HepG2 (cell line): ENCODE measurements around the gene FXYD5. TPM values are rescaled to one million over a fixed set of nuclear protein-coding genes. Genes with fewer than 3 reads are reported as not detected.

Experiments used
- ATAC-seq: fragments of 200-7000 bp; cut with Tn5 transposase; 3 replicates; pipeline ENCODE4 v1.9.1; 2020; ENCODE audit warnings: mild to moderate bottlenecking, moderate library complexity
- BruUV-seq: library from RNA; stranded (reverse); fragments of 400-500 nt; replicated peaks from 2 replicates; lab custom pipeline; 2021; lab: Mats Ljungman, UMichigan
- CTCF ChIA-PET: fragments of 300-600 bp; formaldehyde crosslinking; extraction: SDS; loops from one replicate; lab custom pipeline; 2021; ENCODE audit warnings: low total read pairs, inconsistent platforms, low intra/inter-chr PET ratio; lab: Yijun Ruan, JAX
- POLR2A ChIA-PET: fragments of 350-600 bp; sonication (Branson Sonifier 250); formaldehyde crosslinking; loops from one replicate; lab custom pipeline; 2020; ENCODE audit warnings: antibody characterized with exemption, inconsistent platforms; lab: Yijun Ruan, JAX
- DNase-seq: peaks from one replicate; pipeline ENCODE4 v3.0.0-alpha.2; 2015; ENCODE audit warnings: low spot score
- FAIRE-seq: peaks from 3 replicates; lab custom pipeline; 2011; peaks lifted over from hg19 to GRCh38; lab: Jason Lieb, UNC
- H2AFZ ChIP-seq: one replicate; pipeline ENCODE4 v1.6.1; 2011; ENCODE audit warnings: low read length, inconsistent platforms
- H3K27ac ChIP-seq: fragments of 300-600 bp; 3 replicates; pipeline ENCODE4 v1.8.0; 2011; ENCODE audit warnings: mixed run types, mild to moderate bottlenecking, mixed read lengths, low read length, inconsistent platforms; ENCODE audit not compliant: insufficient read depth; ENCODE audit errors: extremely low read length
- H3K27me3 ChIP-seq, 2 experiments: fragments of 200-600 bp in 1 of 2; 2 replicates in 1 of 2; 3 replicates in 1 of 2; pipeline versions ENCODE4 v1.6.0 to v1.8.0; 2011; ENCODE audit warnings: low read length in 2 of 2, mild to moderate bottlenecking in 2 of 2, moderate library complexity in 2 of 2, inconsistent platforms in 1 of 2; ENCODE audit not compliant: insufficient read depth in 2 of 2, control insufficient read depth in 1 of 2
- H3K36me3 ChIP-seq, 2 experiments: fragments of 200-600 bp in 1 of 2; replicated peaks in 1 of 2; 2 replicates in 1 of 2; 3 replicates in 1 of 2; pipeline versions ENCODE4 v1.5.1 to v1.8.0; 2011; ENCODE audit warnings: low read length in 2 of 2, inconsistent platforms in 1 of 2; ENCODE audit not compliant: insufficient read depth in 2 of 2, control insufficient read depth in 1 of 2
- H3K4me1 ChIP-seq: 2 replicates; pipeline ENCODE4 v1.5.1; 2012; ENCODE audit warnings: low read length, inconsistent platforms; ENCODE audit not compliant: insufficient read depth
- H3K4me2 ChIP-seq: 2 replicates; pipeline ENCODE4 v1.6.0; 2011; ENCODE audit warnings: low read depth, low read length, inconsistent platforms
- H3K4me3 ChIP-seq, 3 experiments: fragments of 200-600 bp in 1 of 3; sonication (generic), shearing (Covaris generic) in 1 of 3; replicated peaks in 1 of 3; 2 replicates each; pipeline ENCODE4 v1.5.1; 2011 to 2016; ENCODE audit warnings: low read length in 3 of 3, inconsistent platforms in 2 of 3, low read depth in 2 of 3, mild to moderate bottlenecking in 2 of 3, control low read depth in 1 of 3, mixed read lengths in 1 of 3; ENCODE audit not compliant: insufficient read depth in 1 of 3
- H3K79me2 ChIP-seq: one replicate; pipeline ENCODE4 v1.6.1; 2011; ENCODE audit warnings: low read length, inconsistent platforms; ENCODE audit not compliant: insufficient read depth
- H3K9ac ChIP-seq: 2 replicates; pipeline ENCODE4 v1.6.0; 2011; ENCODE audit warnings: mild to moderate bottlenecking, low read depth, low read length, inconsistent platforms; ENCODE audit not compliant: insufficient read depth
- H3K9me3 ChIP-seq: 2 replicates; pipeline ENCODE4 v1.5.1; 2012; ENCODE audit warnings: mild to moderate bottlenecking, low read length
- H4K20me1 ChIP-seq: 2 replicates; pipeline ENCODE4 v1.6.0; 2011; ENCODE audit warnings: inconsistent platforms, mild to moderate bottlenecking, low read length, moderate library complexity; ENCODE audit not compliant: insufficient read depth
- ATF1 ChIP-seq: IDR thresholded peaks from 2 replicates; pipeline ENCODE4 v1.6.1; 2016; ENCODE audit warnings: mild to moderate bottlenecking, control low read depth
- CEBPG ChIP-seq: IDR thresholded peaks from 2 replicates; pipeline ENCODE4 v1.6.1; 2016
- KDM5A ChIP-seq: fragments of 200-600 bp; sonication (generic); IDR thresholded peaks from 2 replicates; pipeline ENCODE4 v1.7.0; 2018; ENCODE audit warnings: antibody characterized with exemption, mild to moderate bottlenecking, low read length, borderline replicate concordance
- MEIS2 ChIP-seq: sonication (generic); formaldehyde crosslinking; IDR thresholded peaks from 2 replicates; pipeline ENCODE4 v1.9.0; 2021; ENCODE audit warnings: mild to moderate bottlenecking, missing genetic modification reagents
- NFE2 ChIP-seq: sonication (generic); formaldehyde crosslinking; IDR thresholded peaks from 2 replicates; pipeline ENCODE4 v1.4.0; 2020; ENCODE audit warnings: missing genetic modification reagents
- NR2F6 ChIP-seq, 2 experiments: IDR thresholded peaks; 2 replicates each; pipeline ENCODE4 v1.6.1; 2016; ENCODE audit warnings: antibody characterized with exemption in 1 of 2, mild to moderate bottlenecking in 1 of 2
- RARA ChIP-seq: IDR thresholded peaks from 2 replicates; pipeline ENCODE4 v1.6.1; 2016; ENCODE audit warnings: missing genetic modification reagents, missing compliant biosample characterization
- ZFP37 ChIP-seq: sonication (generic); formaldehyde crosslinking; IDR thresholded peaks from 2 replicates; pipeline ENCODE4 v1.4.0; 2020; ENCODE audit warnings: missing genetic modification reagents, borderline replicate concordance
- ZNF468 ChIP-seq: sonication (generic); formaldehyde crosslinking; IDR thresholded peaks from 2 replicates; pipeline ENCODE4 v1.8.0; 2022; ENCODE audit warnings: mild to moderate bottlenecking, moderate library complexity, missing genetic modification reagents
- WGBS: methylation state at CpG from one replicate; pipeline ENCODE4 v1.1.6; 2017; ENCODE audit warnings: low lambda C conversion rate; 5-methylcytosine and 5-hydroxymethylcytosine counted together
- in situ Hi-C: cut with HindIII; loops from 2 replicates; pipeline ENCODE4 v1.10.0; 2017; ENCODE audit warnings: low pct_unique_long_range_greater_than_20kb; ENCODE audit not compliant: extremely low pct_ligation_motif_present
- intact Hi-C: fragments of 100-400 bp; cut with micrococcal nuclease; formaldehyde crosslinking; loops from one replicate; pipeline ENCODE4 v1.10.0; 2022; ENCODE audit not compliant: unreplicated experiment
- polyA plus RNA-seq, 8 experiments: library from polyadenylated mRNA; depleted of rRNA in 3 of 8; stranded (reverse) in 7 of 8; unstranded in 1 of 8; fragments of >200 nt; fragmentation: Illumina TruSeq in 4 of 8; extraction: Trizol in 4 of 8; gene quantifications; 2 replicates each; pipeline versions ENCODE4 v1.2.1 to v1.2.3, GENCODE V29; 2011 to 2016; ENCODE audit warnings: low read depth in 4 of 8, missing spikeins in 1 of 8, mixed read lengths in 1 of 8; ENCODE audit not compliant: insufficient read depth in 1 of 8
- total RNA-seq, 5 experiments: library from RNA; depleted of rRNA; stranded (reverse); fragments of >200 nt; fragmentation: Illumina TruSeq; extraction: Trizol; gene quantifications; 2 replicates each; pipeline ENCODE4 v1.2.3, GENCODE V29; 2016; ENCODE audit warnings: low read depth in 1 of 5
- TF ChIP-seq, protein P1 (sequence below): sonication (generic); formaldehyde crosslinking; IDR thresholded peaks from 2 replicates; pipeline ENCODE4 v1.4.0; 2020; ENCODE audit warnings: mild to moderate bottlenecking, missing genetic modification reagents, borderline replicate concordance
- TF ChIP-seq, protein P2 (sequence below): sonication (generic); formaldehyde crosslinking; IDR thresholded peaks from 2 replicates; pipeline ENCODE4 v1.9.0; 2022; ENCODE audit warnings: low read depth, missing genetic modification reagents

FXYD5 gene
- total and polyA plus RNA-seq, 2 of the 13 experiments (the other 11 are each of a cell fraction or from before 2014, with no cell fraction given) = 0.65 TPM; not detected in 1

DNA sequence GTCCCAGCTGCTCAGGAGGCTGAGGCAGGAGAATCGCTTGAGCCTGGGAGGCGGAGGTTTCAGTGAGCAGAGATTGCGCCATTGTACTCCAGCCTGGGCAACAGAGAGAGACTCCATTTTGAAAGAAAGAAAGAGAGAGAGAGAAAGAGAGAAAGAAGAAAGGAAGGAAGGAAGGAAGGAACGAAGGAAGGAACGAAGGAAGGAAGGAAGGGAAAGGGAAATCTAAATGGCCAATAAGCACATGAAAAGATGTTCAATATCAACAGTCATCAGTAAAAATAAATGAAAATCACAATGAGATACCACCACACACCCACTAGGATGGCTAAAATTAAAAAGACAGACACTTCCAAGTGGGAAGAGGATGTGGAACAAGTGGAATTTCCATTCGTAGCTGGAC is 19.7 kb downstream of the FXYD5 start:
- Histone ChIP-seq H3K27me3 (peaks cover 0 to 6% of the 10 kb centered on the region in 2 experiments; a peak in 3 of 5 replicates), H3K9me3 (no peaks in the 10 kb centered on the region), H3K79me2 (no peaks in the 10 kb centered on the region), H3K4me3 (no peak overlapping the region), H2AFZ (no peak overlapping the region), H3K4me1 (no peaks in the 10 kb centered on the region), H3K4me2 (no peak overlapping the region), H3K9ac (no peak overlapping the region), H3K36me3 (no peaks in the 10 kb centered on the region), H4K20me1 (no peaks in the 10 kb centered on the region), H3K27ac (no peak overlapping the region)
- ChIA-PET POLR2A (no interaction called here), CTCF (no interaction called here)
- intact Hi-C loops (no loop called here), in situ Hi-C loops (no loop called here)
- no peak for ATAC-seq
- TF ChIP-seq MEIS2 (CRISPR knock-in tag) (no peak), ZFP37 (CRISPR knock-in tag) (no peak), RARA (CRISPR knock-in tag) (no peak), NFE2 (no peak), NR2F6 (IDR thresholded peaks at IDR 0.05) (no peak), NR2F6 (CRISPR knock-in tag; IDR thresholded peaks at IDR 0.05) (no peak), ZNF468 (CRISPR knock-in tag) (no peak), ATF1 (no peak), CEBPG (CRISPR knock-in tag) (no peak), KDM5A (no peak)
- TF ChIP-seq, protein P1, sequence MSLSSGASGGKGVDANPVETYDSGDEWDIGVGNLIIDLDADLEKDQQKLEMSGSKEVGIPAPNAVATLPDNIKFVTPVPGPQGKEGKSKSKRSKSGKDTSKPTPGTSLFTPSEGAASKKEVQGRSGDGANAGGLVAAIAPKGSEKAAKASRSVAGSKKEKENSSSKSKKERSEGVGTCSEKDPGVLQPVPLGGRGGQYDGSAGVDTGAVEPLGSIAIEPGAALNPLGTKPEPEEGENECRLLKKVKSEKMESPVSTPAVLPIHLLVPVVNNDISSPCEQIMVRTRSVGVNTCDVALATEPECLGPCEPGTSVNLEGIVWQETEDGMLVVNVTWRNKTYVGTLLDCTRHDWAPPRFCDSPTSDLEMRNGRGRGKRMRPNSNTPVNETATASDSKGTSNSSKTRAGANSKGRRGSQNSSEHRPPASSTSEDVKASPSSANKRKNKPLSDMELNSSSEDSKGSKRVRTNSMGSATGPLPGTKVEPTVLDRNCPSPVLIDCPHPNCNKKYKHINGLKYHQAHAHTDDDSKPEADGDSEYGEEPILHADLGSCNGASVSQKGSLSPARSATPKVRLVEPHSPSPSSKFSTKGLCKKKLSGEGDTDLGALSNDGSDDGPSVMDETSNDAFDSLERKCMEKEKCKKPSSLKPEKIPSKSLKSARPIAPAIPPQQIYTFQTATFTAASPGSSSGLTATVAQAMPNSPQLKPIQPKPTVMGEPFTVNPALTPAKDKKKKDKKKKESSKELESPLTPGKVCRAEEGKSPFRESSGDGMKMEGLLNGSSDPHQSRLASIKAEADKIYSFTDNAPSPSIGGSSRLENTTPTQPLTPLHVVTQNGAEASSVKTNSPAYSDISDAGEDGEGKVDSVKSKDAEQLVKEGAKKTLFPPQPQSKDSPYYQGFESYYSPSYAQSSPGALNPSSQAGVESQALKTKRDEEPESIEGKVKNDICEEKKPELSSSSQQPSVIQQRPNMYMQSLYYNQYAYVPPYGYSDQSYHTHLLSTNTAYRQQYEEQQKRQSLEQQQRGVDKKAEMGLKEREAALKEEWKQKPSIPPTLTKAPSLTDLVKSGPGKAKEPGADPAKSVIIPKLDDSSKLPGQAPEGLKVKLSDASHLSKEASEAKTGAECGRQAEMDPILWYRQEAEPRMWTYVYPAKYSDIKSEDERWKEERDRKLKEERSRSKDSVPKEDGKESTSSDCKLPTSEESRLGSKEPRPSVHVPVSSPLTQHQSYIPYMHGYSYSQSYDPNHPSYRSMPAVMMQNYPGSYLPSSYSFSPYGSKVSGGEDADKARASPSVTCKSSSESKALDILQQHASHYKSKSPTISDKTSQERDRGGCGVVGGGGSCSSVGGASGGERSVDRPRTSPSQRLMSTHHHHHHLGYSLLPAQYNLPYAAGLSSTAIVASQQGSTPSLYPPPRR (CRISPR knock-in tag) = no peak
- TF ChIP-seq, protein P2, sequence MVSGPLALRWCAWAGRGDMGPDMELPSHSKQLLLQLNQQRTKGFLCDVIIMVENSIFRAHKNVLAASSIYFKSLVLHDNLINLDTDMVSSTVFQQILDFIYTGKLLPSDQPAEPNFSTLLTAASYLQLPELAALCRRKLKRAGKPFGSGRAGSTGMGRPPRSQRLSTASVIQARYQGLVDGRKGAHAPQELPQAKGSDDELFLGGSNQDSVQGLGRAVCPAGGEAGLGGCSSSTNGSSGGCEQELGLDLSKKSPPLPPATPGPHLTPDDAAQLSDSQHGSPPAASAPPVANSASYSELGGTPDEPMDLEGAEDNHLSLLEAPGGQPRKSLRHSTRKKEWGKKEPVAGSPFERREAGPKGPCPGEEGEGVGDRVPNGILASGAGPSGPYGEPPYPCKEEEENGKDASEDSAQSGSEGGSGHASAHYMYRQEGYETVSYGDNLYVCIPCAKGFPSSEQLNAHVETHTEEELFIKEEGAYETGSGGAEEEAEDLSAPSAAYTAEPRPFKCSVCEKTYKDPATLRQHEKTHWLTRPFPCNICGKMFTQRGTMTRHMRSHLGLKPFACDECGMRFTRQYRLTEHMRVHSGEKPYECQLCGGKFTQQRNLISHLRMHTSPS (CRISPR knock-in tag) = no peak
- no peak for DNase-seq
- no TSS peak for BruUV-seq
- WGBS = 88% methylated on average over 6 of the region's 6 CpGs
- no peak for FAIRE-seq
